Stimulated activated CD4-positive, alpha-beta T cell treated with anti-CD3 and anti-CD28 coated beads, TNF-alpha, amount 100 ng/mL, for 4 hours (primary cell): Measurements from ENCODE around the gene APBB1.
A peak's percentile ranks its signal among the peaks of the same experiment; 100 is the strongest.

Source experiments
- DNase-seq, 3 experiments: peaks; one replicate each; pipeline ENCODE4 v3.0.0-alpha.2; 2020; ENCODE audit warnings: low read depth in 3 of 3

APBB1 gene

DNA sequence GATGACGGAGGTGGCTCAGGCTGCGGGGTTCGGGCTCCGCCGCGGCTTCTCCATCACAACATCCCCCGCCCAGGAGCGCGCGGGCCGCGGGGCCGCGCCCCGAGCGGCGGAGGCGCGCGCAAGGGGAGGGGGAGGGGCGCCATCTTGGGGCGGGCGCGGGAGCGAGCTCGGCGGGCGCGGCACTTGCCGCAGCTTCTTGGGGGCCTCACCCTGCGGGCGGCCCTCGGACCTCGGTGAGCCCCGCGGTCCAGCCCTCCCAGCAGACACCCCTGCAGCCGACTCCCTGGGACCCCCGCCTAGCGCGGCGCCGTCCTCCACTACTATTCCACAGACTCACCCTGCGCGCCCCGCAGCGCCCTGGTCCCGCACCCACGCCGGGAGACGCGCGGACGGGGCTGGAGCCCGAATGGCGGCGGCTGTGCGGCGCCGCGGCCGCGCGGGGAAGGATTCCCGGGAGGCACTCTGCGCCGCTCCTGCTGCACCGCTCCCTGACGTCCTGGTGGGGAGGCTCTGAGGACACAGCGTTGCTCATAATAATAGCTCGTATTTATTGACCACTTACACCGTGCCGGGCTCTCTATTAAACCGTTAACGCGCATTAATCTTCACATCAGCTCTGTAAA, at the start of gene APBB1:
APBB1 (minus strand) TSS at position 86 of the 623 bp plus-strand sequence. CDS start 7,747 bp downstream, outside the sequence.
- peak; percentile 54 to 67 (median 60) for DNase-seq

GRCh38 chr11:6459099-6459450, 40.2 kb upstream of the APBB1 start:
- no peak for DNase-seq

DNA sequence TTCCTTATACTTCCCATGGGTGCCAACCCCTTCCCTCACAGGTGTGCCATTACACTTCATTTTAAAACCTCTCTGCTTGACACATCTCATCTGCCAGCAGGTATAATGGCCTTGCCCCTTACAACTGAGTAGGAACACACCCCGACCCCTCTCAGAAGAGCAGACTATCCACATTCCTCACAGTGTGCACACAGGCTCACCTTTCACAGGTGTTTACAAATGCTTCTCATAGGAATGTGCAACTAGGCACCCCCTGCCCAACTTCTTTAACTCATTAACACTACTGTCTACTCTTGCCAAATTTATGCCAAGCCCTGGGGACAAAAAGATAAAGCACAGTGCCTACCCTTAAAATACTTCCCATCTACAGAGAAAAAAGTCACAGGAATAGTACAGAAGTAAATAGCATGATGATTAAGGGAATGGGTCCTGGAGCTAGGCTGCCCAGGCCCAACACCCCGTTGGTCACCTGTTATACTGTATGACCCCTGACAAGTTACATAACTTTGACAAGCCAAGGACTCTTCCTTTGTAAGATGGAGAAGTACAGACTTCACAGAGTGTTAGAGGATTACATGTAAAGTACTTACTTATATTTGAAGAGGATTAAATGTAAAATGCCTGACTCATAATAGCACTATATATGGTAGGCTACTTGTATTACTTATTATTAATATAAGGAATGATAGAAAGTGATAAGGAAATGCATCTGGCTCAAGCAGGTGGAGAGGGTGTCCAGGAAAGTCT, 39.6 kb upstream of the APBB1 start:
- no peak for DNase-seq

DNA sequence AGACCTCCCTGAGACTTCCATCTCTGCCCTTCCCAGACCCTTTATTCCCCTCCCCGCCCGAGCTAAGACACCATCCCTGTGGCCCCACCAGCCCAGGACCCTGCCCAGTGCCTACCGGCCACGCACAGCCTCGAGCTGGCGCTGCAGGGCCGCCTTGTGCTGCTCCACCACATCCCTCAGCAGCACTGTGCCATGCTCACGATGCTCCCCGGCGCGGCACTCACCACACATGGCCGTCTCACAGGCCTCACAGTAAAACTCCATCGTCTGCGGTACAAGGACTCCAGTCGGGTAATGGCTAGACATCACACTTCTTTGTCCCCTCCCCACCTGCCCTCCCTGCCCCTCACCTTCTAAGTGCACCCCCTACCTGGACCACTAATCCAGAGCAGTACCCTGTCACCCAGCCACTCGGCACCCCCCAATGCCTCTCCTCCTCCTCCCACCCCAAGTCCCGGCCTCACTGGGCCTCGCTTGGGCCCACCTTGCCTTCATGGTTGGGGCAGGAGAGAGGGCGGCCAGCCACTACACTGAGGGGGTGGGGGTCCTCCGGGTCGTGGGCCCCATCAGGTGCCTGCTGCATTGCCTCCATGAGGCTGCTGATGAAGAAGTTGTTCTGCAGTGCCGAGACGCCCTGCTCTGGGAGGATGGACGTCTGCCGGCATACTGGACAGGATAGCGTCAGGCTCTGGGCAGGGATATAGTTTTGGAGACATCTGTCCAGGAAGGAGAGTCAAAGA, 38.9 kb upstream of the APBB1 start:
- no peak for DNase-seq

DNA sequence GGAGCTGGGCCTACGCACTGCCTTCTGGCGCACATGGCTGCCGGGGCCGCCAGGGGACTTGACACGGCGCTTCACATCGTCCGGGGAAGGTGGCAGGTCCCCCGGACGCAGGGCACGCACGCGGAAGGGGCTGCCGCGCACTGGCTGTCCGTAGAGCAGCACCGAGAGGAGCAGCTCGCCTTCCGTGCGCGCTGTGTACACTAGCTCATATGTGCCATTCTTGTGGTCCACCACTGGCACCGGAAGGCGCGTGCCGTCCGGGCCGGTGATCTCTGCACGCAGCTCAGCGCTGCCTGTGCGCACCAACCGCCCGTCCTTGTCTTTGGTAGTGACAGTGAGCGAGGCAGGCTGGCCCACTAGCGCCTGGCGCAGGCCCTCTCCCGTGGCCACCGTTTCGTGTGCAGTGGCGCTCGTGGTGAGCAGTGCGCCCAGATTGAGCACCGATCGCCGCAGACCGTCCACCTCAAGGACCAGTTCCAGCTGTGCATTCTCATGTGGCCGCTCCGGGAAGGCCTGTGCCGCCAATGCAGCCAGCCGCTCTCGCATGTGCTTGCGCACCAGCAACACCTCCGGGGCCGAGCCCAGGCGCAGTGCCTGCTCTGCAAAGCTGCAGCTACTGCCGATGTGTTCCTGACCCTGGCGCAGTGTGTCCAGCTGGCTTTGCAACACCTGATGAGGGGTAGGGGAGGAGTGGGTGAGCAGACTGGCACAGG, 37.6 kb upstream of the APBB1 start:
- DNase-seq = no peak

- DNase-seq = no peak
These were observed 36.2 kb upstream of the APBB1 start for GRCh38 chr11:6455070-6455469.

- DNase-seq = no peak
These were observed 34.3 kb upstream of the APBB1 start for GRCh38 chr11:6453152-6453551.

GRCh38 chr11:6452219-6452618, 33.3 kb upstream of the APBB1 start:
- DNase-seq = no peak

DNA sequence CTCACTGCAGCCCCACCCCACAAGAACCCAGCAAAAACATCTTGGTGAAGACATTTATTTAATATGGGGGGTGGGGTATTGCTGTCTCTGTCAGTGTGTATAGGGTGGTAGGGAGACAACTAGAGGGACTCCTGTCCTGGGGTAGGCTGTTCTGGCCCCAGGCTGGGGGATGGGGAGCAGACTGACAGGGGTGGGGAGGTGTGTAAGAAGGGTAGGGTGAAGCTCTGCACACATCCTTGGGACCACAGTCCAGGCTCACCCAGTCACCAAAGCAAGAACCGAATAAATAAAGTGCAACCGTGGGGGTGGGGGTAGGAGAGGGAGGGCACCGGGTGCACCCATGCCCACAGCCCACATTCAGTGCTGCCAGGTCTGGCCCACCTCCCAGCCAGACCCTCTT, 29.7 kb upstream of the APBB1 start:
- DNase-seq = no peak

GRCh38 chr11:6443269-6444003, 24.5 kb upstream of the APBB1 start:
- DNase-seq = peak; percentile 23 to 31 (median 27)

GRCh38 chr11:6442441-6442840, 23.5 kb upstream of the APBB1 start:
- no peak for DNase-seq

DNA sequence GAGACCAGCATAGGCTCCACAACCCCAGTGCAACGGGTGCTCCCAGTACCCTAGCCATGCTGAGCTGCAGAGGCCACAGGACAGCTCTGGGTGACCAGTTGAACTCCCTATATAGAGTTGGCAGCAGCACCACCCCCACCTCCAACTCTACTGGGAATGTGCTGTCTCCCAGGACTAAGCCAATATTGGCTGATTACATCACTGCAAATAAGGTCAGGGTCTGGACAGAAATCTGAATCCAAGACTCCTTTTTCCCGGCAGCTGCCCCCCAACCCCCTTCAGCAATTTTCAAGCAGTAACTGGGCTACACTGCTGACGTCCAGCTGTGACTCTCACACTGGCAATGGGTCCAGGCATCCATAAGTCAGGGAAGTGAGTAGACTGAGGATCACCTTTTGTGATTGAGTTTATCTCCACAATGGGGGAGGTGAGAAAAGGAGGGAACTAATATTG, 22.0 kb upstream of the APBB1 start, which contains the start of gene HPX:
HPX (minus strand) TSS at position 82 of the 453 bp plus-strand sequence; CDS start at position 58, 24 bp downstream.
- DNase-seq = no peak

- peak in 1 of 3 experiments; percentile 9 for DNase-seq
These were observed 20.2 kb upstream of the APBB1 start for GRCh38 chr11:6438979-6439571.

- DNase-seq = no peak
These were observed 19.1 kb upstream of the APBB1 start for GRCh38 chr11:6437993-6438392.

GRCh38 chr11:6437423-6437822, 18.5 kb upstream of the APBB1 start:
- DNase-seq = no peak

GRCh38 chr11:6433998-6434660, 15.2 kb upstream of the APBB1 start:
- no peak for DNase-seq

GRCh38 chr11:6431861-6432260, 13.0 kb upstream of the APBB1 start:
- no peak for DNase-seq

GRCh38 chr11:6427516-6427915, 8.6 kb upstream of the APBB1 start:
- DNase-seq = no peak

DNA sequence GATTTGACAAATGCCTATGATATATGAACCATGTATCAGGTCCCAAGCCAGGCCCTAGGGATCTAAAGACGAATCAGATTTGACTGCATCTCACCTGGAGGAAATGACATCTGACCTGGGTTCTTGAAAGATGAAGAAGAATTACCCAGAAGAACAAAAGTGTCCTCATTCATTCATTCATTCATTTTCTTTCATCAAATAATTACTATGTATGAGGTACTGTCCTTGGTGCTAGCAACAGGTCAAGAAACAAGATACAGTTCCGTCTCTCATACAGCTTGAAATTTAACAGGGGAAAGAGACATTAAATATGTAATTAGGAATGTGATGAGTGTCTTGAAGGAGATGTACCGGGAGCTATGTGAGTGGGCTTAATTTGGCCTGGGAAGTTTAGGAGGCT, 1.8 kb upstream of the APBB1 start:
- DNase-seq = no peak

- DNase-seq = no peak
These were observed 311 bp downstream of the APBB1 start for GRCh38 chr11:6418557-6419008.
